NB4 (cell line): ENCODE data around the gene COL1A2.
A peak's percentile ranks its signal among the peaks of the same experiment; 100 is the strongest.

Experiments used
- DNase-seq: peaks from one replicate; pipeline ENCODE4 v3.0.0; 2010; ENCODE audit warnings: low read depth
- H3K4me3 ChIP-seq: one replicate; pipeline ENCODE4 v1.5.1; 2011; ENCODE audit warnings: mild to moderate bottlenecking, low read depth, low read length, moderate library complexity
- CTCF ChIP-seq: IDR thresholded peaks from one replicate; pipeline ENCODE4 v1.5.1; 2012; ENCODE audit warnings: low read depth, low read length
- MAX ChIP-seq: IDR thresholded peaks from 2 replicates; pipeline ENCODE4 v1.6.1; 2011; ENCODE audit warnings: low read depth, low read length
- MYC ChIP-seq: IDR thresholded peaks from 2 replicates; pipeline ENCODE4 v1.6.1; 2011; ENCODE audit warnings: low read depth, low read length
- POLR2A ChIP-seq: IDR thresholded peaks from 2 replicates; pipeline ENCODE4 v1.6.1; 2011; ENCODE audit warnings: mild to moderate bottlenecking; ENCODE audit not compliant: insufficient read length; ENCODE audit errors: extremely low read depth

COL1A2 gene

DNA sequence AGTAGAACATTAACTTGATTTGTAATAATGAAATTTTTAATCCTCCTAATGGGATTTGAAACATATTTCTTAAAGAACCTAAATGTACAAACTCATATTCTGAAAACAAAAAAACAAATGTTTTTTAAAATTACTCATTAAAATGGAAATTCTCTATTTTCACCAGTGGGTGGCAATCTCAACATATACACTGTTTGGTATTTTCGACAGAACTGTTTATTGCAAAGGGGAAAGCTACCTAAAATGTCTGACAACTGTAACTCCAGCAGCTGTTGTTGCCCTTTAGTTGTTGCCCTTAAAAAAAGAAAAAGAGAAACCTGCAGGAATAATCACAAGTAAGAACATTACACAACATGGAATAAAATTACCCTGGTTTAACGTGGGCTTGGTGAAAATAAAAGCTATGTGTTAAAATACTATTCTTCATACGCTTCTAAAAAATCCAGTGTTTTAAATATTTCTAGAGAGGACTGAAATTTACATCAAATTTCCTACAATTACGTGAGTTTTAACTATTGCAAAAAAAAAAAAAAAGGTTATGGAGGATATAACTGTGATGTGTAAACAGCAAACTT is 54.5 kb downstream of the COL1A2 start:
- peak; percentile 54 for DNase-seq
- no peak overlapping the region for H3K4me3 ChIP-seq
- TF ChIP-seq CTCF: peak; percentile 20
- no peak for TF ChIP-seq POLR2A

DNA sequence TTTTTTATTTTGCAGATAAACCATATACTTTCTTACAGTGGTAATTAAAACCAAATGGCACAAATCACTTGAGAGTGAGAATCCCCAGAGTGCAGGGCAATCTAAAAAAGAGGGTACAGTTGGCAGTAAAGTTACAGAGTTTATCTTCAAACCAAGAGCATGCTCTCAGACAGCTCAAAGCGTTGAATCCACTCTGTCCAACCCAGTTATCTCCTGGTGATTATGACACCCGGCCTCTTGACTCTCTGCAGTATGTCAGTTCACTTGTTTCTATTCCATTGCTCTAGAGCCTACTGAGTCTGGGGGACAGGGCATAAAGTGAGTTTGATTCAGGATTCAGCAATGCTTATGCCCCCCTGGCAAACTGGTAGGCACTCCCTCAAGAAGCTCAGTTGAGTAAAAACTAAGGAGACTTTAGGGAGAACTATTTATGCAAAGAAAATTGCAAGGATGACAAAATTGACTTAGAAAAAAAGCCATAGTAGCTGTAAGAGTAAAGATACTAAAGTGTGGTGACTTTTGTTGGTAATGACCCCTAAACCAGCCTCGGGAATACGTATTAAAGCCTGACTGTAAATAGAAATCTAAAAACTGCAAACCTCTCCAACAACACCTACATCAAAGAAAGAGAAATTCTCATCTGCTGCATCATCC is 55.5 kb downstream of the COL1A2 start:
- no peak for TF ChIP-seq CTCF
- TF ChIP-seq MAX: no peak
- no peak for TF ChIP-seq POLR2A
- no peak for TF ChIP-seq MYC

GRCh38 chr7:94451187-94451586 is 56.5 kb downstream of the COL1A2 start:
- H3K4me3 ChIP-seq: no peak overlapping the region
- TF ChIP-seq MYC: no peak
- no peak for TF ChIP-seq CTCF
- TF ChIP-seq POLR2A: no peak
- TF ChIP-seq MAX: no peak
- no peak for DNase-seq

More for the DNA sequence above, 55.5 kb downstream of the COL1A2 start:
- DNase-seq: no peak
- no peak overlapping the region for H3K4me3 ChIP-seq

GRCh38 chr7:94452239-94452638 is 57.5 kb downstream of the COL1A2 start:
- TF ChIP-seq POLR2A (no peak), MYC (no peak), MAX (no peak), CTCF (no peak)
- H3K4me3 ChIP-seq: no peak overlapping the region
- no peak for DNase-seq

DNA sequence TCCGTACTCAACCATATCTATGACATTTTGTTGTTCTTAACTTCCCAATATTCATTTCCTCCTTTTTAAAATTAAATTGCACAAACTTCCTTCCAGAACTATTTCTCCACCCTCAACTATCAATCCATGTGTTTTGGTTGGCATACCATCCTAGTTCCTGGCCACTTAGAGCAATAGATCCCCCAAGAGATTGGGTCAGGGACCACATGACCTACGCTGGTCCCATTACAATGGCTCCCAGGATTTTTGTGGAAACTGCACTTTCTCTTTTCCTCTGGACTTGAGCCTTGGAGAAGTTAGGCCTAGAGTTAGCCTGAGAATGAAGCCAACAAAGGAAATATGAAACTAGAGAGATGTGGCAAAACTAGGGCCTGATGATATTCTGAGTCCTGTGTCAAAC is 59.2 kb downstream of the COL1A2 start:
- TF ChIP-seq MYC: no peak
- TF ChIP-seq MAX: no peak
- no peak for TF ChIP-seq CTCF
- DNase-seq: no peak
- H3K4me3 ChIP-seq: no peak overlapping the region

DNA sequence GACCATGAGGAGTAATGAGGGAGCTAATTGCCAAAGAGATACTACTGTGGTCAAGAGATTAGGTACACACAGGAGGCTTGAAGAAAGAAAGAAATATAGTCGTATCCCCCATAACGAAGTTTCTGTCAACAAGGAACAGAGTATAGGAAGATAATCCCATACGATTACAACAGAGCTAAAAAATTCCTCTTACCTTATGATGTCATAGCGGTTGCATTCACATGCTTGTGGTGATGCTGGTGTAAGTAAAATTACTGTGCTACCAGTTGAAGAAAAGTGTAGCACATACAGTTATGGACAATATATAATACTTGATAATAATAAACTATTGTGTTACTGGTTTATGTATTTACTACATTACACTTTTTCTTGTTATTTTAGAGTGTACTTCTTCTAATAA is 63.3 kb downstream of the COL1A2 start:
- TF ChIP-seq MAX (no peak), POLR2A (no peak), MYC (no peak), CTCF (no peak)
- H3K4me3 ChIP-seq: no peak overlapping the region
- DNase-seq: no peak
